Measurements from ENCODE around the gene ASPSCR1.

GRCh38 chr17:82031885-82032627 lies 54.6 kb downstream of the ASPSCR1 start:
- TF ChIP-seq CTCF (conservative IDR thresholded peaks at IDR 0.05; ENCODE audit: low read length) (no peak), EZH2phosphoT487 (IDR thresholded peaks at IDR 0.05; ENCODE audit: borderline replicate concordance, low read depth, low read length) (no peak)
